GM13976 (cell line): ENCODE data around the gene FRMD4A.
"Not testable (repeated sequence)": the region's sequence is repeated elsewhere in the genome, so short reads cannot be mapped to it uniquely, and the experiment has no call there.

Experiments used
- DNase-seq: peaks from one replicate; pipeline ENCODE4 v3.0.0; 2012; ENCODE audit warnings: low spot score
- in situ Hi-C: fragments of 300-500 bp; cut with MboI; formaldehyde crosslinking; loops from one replicate; pipeline ENCODE4 v1.12.0; 2022; ENCODE audit warnings: low sequenced_read_pairs, mixed read lengths, inconsistent platforms; ENCODE audit not compliant: unreplicated experiment
- TF ChIP-seq, protein P1 (sequence below): IDR thresholded peaks from 2 replicates; pipeline ENCODE4 v1.5.1; 2012; ENCODE audit warnings: borderline replicate concordance, mild to moderate bottlenecking; ENCODE audit not compliant: insufficient read depth; ENCODE audit errors: extremely low read depth, missing control alignments, control extremely low read depth

Gene FRMD4A

DNA sequence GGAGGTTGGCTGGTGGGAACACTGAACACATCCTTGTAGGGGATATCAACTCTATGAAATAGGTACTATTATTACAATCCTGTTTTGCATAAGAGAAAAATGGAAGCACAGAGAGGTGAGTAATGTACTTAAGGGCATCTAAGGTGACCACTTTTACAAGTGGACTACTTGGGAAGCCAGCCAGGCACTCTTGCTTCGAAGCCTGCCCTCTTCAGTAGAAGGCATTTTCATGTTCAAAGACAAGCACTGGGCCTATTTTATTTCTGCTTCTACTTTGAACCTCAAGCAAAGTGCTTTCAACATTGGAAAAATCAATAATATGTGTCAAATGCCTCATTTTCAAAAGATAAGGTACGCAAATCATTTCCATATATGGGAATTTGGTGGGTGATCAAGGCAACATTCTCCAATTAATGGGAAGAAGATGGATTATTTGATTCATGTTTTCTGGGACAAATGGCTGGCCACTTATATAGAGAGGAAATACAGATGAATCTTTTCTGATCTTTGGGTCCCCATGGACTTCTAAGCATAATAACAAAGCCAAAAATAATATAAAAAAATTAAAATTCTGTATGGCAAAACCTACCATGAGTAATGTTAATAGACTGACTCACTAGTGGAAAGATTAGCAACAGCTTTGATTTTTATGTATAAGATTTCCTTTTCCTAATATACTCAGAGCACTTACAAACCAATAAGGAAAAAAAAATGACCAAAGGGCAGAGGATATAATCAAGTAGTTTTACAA lies 270.2 kb downstream of the FRMD4A start:
- TF ChIP-seq, protein P1, sequence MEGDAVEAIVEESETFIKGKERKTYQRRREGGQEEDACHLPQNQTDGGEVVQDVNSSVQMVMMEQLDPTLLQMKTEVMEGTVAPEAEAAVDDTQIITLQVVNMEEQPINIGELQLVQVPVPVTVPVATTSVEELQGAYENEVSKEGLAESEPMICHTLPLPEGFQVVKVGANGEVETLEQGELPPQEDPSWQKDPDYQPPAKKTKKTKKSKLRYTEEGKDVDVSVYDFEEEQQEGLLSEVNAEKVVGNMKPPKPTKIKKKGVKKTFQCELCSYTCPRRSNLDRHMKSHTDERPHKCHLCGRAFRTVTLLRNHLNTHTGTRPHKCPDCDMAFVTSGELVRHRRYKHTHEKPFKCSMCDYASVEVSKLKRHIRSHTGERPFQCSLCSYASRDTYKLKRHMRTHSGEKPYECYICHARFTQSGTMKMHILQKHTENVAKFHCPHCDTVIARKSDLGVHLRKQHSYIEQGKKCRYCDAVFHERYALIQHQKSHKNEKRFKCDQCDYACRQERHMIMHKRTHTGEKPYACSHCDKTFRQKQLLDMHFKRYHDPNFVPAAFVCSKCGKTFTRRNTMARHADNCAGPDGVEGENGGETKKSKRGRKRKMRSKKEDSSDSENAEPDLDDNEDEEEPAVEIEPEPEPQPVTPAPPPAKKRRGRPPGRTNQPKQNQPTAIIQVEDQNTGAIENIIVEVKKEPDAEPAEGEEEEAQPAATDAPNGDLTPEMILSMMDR, result no peak
- in situ Hi-C loops, result no loop called here
- no peak for DNase-seq

DNA sequence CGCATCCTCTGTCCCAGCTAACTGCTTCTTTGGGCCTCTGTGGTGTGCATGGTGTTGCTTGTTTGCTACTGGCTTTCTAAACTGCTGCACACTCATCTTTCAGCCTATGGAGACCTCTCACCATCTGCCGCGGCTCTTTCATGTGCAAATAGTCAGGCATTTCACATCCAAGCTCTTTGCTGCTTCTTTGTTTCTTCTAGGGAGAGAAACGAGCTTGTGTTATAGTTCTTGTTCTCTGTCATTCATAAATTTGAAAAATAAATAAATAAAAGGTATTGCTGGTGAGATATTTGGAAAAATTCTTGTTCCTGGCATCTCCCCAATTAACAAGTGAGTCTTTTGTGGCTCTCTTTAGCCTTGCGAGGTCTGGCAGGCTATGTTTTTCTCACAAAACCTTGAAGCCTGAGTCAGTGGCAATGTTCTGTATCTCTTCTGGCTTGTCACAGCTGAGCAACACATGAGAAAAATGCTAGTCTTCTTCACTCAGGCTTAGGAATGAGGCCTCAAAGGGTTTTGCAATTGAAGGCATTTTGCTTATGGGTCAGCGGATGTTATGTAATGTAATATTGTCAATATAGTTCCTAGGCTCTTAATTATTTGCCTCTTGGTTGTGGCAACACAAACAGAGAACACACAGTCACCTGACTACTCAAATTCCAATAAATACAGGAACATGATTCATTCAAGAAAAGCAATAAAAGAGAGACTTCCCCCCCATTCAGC lies 274.0 kb downstream of the FRMD4A start:
- TF ChIP-seq, protein P1, result no peak
- in situ Hi-C loops, result no loop called here
- DNase-seq, result no peak

DNA sequence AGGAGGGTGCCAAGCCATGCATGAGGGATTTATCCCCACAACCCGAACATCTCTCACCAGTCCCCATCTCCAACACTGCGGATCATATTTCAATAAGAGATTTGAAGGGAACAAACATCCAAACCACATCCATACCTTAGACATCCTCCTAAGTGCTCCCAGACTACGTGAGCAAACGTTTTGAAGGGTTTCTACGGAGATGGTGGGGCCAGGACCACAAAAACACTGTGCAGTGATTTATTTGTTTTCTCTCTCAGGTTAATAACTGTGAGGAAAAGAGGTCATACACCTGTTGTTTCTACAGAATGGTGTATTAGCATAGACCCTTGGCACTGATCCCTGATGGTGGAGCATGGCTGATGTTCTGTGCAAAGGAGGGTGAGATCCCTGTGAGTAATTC lies 277.8 kb downstream of the FRMD4A start:
- DNase-seq, result no peak
- TF ChIP-seq, protein P1, result no peak
- in situ Hi-C loops, result no loop called here

DNA sequence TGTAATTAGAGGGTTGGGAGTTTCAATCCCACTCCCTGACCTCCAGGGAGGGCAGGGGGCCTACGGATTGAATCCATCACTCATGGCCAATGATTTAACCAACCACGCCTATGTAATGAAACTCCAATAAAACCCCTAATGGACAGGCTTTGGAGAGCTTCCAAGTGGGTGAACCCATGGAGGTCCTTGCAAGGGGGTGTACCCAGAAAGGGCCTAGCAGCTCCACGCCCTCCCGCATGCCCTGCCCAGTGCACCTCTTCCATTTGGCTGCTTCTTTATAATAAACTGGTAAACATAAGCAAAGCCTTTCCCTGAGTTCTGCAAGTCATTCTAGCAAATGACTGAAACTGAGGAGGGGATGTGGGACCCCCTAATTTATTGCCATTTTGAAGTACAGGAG lies 280.1 kb downstream of the FRMD4A start:
- TF ChIP-seq, protein P1, result no peak
- in situ Hi-C loops, result no loop called here
- no peak for DNase-seq

DNA sequence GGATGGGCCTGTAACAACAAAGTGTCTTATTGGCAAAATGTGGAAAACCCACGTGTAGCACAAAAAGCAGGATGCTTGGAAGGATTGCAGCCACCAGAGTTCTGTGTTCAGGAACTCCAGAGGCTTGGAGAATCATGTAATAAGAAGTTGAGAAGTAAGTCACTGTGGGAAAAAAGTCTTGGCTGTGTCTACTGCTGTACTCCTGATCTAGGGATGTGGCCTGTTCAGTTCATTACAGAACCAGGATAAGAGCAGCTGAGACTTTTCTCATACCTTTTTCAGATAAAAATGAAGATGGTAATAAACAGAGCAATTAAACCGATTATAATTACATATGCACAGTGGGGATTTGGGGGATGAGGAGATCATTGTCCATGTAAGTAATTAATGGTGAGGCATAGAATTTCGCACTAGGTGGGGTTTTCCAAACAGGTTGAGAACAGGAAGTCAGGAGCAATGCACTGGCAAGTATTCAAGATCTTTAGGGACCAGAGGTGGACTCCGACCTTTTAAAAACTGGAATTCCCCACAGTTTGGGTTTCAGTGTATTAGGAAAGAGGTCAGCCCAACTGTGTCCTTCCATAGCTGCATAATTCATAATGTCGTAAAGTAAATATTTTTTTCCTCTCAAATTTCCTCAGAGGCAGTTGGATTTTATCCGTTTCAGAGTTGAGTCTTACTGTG lies 281.7 kb downstream of the FRMD4A start:
- no peak for DNase-seq
- in situ Hi-C loops, result no loop called here
- TF ChIP-seq, protein P1, result no peak

DNA sequence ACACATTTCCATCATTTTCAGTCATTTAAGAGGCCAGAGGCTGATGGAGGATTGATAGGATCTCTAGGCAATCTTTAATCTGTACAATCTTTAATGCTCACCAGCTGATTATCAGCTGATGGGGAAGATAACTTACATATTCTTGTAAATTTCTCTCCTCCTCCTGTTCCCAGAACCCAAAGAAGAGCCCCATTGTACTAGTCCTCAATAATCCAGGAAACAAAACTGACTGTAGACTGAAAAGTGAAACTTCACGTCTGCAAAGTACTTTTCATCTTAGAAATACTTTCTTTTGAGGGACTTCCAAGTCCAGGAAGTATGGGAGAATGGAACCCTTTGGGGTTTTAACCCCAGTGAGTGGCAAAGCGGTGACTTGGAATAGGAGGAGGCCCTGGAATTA lies 283.3 kb downstream of the FRMD4A start:
- no peak for DNase-seq
- TF ChIP-seq, protein P1, result no peak
- in situ Hi-C loops, result no loop called here

DNA sequence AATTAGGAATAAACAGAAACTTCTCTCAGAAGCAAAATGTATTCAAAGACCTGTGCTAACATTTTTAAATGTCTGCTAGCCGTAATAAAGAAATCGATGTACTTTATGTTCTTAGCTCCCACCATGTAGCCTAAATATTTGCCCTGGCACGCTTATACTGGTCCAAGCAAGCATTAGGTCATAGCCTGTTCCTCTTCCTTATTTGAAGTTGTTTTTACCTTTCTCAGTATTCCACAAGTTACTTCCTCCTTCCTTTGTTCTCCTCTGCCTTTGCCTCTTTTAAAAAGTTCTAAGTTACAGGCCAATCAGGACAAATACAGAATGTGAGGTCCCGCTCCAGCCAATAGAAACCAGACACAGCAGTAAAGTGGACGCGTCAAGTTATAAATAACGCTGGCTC lies 288.7 kb downstream of the FRMD4A start:
- DNase-seq, in situ Hi-C loops: not testable (repeated sequence)
